NCI-H1048 (cell line): ENCODE measurements around the gene RGS6.

Experiments used
- DNase-seq: peaks from one replicate; lab custom pipeline; 2025; lab: John Stamatoyannopoulos, UW

Gene RGS6

DNA sequence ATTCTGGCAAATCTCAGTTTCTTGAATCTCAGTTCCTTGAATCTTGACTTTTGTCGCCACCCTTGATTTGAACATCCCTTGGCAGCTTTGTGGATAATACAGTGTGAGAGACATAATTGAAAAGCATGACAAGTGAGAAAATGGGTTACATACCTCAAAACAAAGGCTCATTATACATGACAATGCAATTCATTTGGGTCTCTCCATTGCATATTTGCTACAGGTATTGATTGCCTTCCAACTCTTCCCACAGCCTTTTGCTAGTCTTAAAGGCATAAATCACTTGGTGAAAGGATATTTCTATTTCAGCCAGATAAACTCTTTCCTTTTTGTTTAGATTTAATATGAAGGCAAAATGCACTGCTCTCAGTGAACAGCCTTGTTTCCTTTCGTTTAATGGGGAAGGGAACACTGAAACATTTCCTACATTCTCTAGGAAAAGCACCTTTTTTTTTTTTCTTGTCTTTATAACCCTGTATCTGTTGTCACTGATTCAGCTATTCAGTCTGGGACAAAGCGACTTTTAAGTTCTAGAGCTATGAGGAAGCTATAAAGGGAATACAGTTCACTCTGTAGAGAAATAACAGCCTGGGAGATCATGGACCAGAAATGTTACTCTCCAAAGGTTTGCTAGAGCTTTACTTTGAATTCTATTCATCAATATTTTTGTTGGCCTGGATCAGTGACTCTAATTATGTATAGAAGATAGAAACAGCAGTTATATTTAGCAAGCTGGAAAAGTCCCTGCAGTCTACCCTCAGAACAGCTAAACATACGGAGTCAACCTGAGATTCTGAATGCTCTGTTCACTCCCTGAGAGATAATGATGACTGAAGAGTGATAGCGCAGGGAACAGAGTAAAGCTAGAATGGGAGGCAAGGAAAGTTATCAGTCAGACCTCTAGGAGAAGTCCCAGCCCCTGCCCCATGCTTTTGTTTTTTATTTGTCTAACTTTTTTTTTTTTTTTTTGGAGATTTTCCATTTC, 311.4 kb downstream of the RGS6 start:
- no peak for DNase-seq

DNA sequence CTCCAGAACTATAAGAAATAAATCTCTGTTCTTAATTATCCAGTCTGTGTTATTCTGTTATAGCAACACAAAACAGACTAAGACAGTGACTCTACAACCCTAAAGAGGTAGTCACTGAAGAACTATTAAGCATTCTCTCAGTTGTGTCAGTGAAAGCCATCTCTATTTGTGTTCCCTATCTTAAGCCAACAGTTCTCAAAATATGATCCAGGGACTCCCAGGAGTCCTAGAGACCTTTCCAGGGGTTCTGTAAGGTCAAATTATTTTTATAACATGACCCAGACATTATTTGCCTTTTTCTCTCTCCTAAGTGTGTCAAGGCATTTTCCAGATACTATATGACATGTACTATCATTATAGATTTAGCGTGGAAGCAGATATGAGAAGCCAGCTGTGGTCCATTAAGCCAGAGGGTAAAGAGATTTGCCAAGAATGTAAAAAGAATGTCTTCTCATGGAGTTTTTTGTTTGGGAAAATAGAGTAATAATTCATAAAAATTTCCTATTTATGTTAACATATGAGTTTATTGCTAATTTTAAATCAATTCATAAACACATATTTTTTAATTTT, 315.8 kb downstream of the RGS6 start:
- no peak for DNase-seq

DNA sequence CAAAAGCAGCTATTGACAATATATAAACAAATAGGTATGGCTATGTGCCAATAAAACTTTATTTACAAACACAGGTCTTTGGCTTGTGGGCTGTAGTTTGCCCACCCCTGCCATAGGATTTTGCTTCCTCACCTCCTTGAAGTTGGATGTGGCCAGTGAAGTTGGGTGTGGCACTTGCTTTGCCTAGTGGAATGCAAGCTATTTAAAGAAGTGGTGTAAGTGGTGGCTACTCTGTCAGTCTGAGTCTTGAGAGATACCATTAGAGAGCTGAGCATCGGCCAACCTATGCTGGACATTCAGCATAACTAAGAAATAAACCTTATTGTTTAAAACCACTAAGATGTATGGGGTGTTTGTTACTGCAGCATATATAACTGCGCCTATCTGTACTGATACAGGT, 321.3 kb downstream of the RGS6 start:
- no peak for DNase-seq

DNA sequence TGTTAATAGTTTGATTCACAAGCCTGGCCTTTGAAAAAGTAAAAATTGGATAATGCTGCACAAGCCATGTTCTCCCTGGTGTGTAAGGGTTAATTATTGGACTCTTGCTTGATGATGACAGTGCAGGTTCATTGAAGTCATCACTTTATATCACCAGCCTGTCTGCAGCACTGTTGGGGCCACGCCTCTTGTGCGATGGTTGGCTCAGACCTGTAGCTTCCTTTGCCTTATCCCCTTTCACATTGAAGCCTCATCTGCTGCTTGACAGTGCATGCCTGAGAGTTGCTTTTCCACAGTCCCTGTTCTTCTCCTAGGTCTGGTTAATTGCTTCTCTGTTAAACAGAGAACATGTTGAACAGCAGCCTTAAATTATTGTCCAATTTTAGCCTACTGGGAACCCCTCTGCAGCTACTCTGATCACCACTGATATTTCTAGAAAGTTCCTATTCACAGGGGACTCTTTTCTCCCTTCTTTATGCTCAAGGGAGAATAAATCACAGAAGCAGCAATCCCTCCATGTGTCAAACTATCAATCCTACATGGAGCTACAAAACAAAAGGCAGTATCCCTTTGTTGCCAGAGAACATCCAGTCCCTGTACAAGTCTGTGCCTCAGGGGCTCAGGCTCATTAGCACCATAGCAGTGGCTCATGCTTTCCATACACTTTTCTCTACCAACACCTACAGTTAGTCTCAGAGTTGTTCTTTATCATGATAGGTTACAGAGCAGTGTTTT, 322.1 kb downstream of the RGS6 start:
- no peak for DNase-seq

DNA sequence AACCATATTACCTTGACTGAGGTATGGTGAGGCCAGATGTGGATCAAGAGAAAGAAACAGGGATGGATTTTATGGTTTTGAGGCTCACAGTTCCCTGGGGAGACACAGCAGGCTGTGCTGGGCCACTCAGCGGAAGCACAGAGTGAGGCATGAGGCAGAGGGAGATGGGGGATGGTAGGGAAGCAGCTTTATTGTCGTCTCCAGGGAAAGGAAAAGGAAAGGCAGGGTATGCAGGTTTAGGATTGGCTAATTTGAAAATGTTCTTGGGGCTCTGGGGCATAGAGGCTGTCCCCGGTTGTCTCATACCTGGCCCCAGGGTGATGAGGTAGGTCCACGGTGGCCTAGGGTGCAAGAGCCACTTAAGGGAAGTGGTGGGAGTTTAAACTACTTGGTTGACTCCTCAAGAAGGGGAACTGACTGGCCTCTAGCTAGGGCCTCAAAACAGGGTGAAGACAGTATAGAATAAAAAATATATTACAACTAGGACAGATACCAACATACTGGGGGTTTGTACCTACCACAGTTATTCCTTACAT, 322.8 kb downstream of the RGS6 start:
- no peak for DNase-seq

DNA sequence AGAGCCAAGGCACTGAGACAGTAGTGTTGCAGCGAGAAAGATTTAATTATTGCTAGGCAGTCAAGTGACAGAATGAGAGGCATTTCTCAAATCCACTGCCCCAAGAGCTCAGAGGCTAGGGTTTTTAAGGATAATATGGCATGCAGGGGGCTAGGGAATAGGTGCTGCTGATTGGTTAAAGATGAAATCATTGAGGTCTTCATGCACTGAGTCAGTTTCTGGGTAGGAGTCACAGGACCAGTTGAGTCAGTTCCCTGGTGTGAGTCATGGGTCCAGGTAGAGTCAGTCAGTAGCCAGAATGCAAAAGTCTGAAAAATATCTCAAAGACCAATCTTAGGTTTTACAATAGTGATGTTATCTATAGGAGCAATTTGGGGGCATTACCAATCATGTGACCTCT, 323.8 kb downstream of the RGS6 start:
- no peak for DNase-seq

DNA sequence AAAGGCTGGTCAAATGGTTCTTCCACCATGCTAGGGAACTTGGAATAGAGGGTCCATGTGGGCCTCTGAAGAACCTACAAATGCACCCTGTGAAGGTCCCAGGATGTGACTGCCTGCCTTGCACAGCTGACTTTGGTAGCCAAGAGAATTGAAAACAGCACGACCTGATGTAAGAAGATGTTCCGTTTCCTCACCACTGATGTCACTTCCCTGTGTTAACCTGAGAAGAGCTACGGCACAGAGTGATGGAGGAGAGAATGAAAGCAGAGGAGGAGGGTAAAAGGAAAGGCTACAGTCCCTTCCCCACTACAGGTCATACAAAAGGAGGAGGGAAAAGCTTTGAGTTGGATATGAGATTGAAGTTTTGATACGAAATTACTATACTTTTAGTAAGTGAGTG, 328.8 kb downstream of the RGS6 start:
- DNase-seq = no peak

DNA sequence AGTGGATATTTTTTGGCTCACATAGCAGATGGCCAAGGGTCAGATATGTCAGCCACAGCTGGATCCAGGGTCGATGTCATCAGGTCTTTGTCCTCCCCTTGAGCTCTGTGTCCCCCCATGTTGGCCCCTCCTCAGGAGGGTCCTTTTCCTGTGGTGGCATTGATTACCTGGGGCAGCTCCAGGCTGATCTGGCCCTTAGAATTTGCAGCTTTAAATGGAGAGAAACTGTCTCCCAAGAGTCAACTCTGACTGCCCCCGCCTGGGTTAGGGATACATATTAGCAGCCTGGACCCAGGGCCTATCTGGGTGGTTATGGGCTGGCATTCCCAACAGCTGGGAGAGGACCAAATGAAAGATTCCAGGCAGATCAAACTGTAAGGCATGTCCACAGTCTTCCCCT, 330.5 kb downstream of the RGS6 start:
- DNase-seq = no peak

DNA sequence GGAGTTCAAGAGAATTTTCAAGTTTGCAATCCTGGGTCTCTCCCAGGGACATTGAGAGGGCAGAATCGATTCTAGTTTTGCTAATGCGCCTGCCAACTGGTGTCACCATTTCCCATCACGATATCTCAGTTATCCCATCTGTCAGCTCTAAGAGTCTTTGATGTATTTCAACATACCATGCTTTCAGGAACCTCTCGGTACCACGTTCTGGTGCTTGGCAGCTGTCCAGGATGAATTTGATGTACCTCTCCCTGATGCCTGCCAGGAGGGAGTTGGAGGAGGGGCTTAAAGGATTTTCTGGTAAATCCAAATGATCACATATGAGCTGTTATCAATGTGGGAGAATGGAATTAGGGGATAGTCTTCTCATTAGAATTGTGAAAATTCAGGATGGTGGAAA, 332.5 kb downstream of the RGS6 start:
- no peak for DNase-seq

DNA sequence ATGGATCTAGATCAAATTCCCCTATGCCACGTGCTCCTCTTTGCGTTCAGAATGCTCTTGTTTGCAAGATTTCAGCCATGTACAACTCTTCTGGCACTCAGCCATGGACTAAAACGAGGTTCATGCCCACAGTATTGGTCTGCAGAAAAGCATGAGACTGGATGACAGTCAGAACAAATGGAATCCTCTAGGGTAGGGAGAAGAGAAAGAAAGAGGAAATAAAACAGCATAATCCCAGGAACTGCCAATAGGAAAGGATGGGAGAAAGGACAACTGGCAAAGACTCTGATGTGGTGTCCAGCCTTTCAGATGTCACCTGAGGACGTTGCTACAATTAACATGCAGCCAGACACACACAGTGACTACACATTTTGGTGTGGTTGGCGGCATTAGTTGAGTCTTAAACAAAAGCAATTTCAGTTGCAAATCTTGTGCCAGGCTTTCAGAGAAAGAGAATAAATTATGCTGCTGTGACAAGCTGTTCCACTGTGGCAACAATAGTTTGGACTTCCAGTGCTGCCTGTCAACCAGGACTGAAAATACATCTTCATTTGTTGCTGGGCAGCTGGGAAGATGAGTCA, 338.0 kb downstream of the RGS6 start:
- DNase-seq = no peak

DNA sequence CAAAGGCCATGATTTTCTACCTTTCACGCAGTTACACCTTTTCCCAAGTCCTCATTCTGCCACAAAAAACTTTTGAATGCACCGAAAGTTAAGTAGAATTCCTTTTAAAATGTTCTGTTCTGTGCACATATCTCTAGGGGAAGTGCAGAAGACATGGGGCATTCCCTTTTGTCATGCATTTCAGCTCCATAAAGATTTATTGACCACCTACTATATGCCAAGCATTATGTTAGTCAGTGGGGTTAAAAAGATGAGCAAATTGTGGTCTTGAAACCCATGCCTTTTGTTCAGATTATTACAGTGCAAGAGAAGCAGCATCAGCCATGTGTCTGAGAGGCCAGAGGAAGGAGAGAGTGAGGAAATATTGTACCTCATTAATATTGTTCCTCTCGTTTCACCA, 338.5 kb downstream of the RGS6 start:
- no peak for DNase-seq

DNA sequence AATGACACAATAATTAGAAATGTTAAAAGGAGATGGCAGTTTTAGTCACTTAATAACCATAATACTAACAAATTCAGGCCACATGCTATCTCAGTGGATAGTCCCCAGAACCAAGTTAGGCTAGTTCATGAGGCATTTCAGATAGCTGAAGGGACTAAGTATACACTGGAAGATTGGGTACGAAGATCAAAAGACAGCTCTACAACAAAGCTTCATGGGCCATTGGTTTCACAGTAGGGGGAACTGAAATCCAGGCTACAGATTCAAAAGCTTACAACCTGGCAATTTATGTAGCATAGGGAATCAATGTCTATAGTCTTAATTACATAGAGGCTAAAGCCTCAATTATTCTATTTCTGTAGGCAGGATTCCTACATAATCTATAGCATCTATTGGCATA, 343.0 kb downstream of the RGS6 start:
- DNase-seq = no peak

DNA sequence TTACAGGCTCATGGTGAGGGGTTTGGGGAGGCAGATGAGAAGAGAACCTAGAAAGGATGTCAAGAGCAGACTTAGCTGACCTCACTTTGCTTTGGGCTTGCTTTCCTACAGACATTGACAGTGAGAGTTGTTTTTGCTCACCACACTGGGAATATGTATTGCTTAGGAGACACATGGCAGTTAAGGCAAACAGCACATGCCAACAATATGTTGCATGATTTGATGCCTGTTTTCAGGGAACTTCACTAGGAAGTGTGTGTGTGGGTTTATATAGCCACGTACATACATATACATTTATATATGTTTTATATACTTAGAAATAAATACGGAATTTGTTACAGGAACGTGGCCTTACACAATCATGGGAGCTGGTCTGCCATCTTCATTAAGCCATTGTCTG, 346.1 kb downstream of the RGS6 start:
- DNase-seq = no peak

DNA sequence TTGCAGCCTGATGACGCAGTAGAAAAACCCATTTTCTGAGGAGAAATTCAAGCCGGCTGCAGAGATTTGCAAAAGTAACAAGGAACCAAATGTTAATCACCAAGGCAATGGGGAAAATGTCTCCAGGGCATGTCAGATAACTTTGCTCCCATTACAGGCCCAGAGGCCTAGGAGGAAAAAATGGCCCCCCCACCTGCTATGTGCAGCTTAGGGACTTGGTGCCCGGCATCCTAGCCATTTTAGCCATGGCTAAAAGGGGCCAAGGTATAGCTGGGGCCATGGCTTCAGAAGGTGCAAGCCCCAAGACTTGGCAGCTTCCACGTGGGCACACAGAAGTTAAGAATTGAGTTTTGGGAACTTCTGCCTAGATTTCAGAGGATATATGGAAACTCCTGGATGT, 351.9 kb downstream of the RGS6 start:
- DNase-seq = no peak

DNA sequence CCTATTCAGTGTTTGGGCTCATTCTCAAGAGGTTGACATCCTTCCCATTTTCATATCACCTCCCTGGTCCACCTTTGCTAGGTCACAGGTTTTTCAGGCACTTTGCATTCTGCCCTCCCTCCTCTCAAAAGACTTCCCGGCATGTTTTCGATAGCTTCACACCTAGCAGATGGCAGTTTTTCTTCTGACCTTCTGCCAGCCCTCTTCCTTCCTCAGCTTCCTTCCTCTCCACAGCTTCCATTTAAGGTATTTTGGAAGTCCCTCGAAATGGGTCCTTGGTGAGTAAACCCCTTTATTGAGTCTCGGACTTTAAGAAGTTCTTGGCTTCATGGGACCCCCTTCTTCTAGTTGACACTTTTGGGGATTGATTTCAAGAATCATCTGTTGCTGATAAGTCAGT, 358.0 kb downstream of the RGS6 start:
- no peak for DNase-seq

DNA sequence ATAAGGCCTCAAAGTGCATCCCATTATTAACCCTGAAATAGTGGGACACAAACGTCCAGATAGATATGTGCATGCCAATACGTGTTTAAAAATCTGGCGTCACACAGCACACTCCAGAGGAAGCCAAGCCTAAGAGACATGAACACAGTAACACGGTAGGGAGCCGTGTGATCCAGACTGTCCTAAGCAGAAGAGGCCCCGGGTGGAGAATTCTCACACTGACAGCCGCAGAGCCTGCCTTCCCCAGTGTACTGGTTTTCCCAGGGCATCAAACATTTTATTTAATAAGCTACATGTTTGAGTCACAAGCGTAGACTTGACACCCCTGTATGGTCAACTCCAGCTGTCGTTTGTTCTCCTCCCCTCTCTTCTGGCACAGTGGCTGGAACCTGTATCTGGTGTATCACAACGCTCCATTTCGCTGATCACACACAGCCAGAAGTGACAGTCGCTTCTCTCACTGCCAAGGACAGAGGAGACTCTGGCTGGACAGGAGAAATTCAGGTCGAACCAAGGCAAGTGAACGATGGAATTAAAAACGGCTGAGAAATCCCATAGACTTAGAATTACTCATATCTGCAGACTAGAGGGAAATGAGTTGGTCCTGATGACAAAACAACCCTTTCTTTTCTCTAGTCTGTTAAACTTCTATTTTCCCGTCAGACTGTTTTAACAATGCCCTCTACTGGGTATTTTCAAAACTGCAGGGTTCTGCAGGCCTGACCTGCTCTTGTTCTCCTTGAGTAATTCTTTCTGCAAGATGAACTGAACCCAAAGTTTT, 359.9 kb downstream of the RGS6 start:
- DNase-seq = peak; percentile 4

DNA sequence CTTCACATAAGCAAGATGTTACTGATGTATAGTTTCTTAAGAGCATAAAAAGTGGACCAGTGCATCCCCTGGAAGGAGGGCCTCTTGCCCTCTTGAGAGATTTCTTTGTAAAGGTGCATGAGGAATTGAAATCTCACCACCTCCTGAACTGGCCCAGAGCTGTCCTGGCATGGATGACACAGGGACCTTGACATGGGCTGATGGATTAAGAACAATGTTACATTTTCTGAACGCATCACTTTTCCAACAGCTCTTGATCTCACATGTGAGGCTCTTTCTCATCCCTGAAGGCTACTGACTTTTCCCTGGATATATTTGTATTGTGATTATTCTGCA, 360.4 kb downstream of the RGS6 start:
- DNase-seq = no peak

DNA sequence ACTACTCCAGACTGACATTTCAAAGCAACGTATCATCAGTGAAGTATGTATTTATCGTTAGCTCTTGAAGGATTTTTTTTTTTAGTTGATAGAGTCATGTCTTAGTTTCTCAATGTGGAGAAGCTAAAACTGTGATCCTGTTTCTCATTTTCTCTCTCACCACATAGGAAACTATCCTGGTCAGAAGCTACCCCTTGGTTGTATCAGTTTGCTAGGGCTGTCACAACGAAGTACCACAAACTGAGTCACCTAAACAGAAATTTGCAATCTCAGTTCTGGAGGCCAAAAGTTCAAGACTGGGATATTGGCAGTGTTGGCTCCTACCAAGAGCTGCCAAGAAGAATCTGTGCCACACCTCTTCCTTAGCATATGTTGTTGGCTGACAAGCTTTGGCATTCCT, 369.1 kb downstream of the RGS6 start:
- DNase-seq = no peak

DNA sequence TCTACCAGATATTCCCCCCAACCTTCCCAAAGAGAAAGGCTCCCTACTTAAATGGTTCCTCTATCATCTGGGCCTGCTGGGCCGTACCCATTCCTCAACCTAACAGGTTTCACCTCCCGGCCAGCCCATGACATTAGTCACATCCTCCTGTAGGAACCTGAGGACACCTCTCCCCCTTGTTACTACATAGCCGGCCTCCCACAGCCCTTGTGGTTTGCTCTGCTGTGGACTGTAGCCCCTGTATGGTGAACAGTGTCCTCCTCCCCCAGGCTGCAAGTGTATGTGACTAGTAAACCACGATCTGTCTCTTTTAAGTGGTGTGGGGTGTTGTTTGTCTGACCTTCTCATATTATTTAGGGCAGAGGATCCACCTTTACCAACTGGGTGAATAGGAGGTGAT, 371.7 kb downstream of the RGS6 start:
- DNase-seq = no peak

DNA sequence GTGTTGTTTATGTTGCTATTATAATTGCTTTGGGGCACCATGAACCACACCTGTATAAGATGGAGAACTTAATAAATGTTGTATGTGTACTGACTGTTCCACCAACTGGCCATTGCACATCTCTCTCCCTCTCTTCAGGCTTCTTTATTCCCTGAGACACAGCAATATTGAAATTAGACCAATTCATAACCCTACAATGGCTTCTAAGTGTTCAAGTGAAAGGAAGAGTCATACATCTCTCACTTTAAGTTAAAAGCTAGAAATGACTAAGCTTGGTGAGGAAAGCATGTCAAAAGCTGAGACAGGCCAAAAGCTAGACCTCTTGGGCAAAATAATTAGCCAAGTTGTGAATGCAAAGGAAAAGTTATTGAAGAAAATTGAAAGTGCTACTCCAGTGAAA, 373.3 kb downstream of the RGS6 start:
- no peak for DNase-seq

DNA sequence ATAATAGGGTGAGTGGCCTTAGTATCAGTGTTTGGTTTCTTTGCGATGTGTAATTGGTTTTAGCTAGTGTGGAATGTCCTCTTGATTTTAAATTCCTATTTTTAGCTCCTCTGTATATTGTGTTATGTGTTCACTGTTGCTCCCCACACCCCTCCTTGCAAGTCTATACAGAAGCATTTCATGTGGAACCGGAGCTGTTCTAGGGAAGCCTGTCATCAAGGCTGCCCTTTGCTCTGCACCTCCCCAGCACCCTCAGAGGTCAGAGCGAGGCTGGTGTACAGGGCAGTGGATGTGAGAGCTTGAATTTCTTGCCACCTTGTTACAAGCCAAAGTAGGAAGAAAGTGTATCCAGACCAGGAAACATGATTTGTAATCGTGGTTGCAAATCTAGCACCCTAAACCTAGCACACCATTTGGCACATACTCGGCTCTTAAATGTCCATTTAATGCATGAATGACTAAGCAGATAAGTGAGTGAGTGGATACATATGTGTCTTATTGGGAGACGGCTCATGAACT, 376.8 kb downstream of the RGS6 start:
- no peak for DNase-seq

DNA sequence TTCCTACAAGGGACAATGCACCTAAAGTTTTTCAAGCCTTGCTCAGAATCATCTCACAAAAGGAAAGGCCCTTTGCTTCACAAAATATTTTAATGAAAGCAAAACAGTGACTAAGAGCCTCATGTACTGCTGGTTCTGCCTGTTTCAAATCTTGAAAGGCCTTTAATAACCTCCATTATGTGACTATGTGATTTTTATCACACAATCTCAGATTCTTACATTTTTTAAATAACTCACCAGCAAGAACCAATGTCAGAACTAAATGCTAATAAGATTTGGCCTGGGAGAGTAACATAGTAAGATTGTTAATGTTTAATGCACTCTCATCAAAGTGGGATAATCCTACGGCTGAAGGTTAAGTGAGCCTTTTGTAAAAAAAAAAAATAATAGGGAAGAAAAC, 378.9 kb downstream of the RGS6 start:
- DNase-seq = no peak
